Endothelial cell of umbilical vein (primary cell): ENCODE measurements around the gene EZR. TPM values are rescaled to one million over a fixed set of nuclear protein-coding genes. Genes with fewer than 3 reads are reported as not detected.

Experiments
- BruUV-seq: library from RNA; stranded (reverse); fragments of 400-500 nt; replicated peaks from 2 replicates; lab custom pipeline; 2021; lab: Mats Ljungman, UMichigan
- CTCF ChIA-PET: fragments of 300-600, 350-600 bp; sonication (Branson Sonifier 250); formaldehyde crosslinking; loops from one replicate; lab custom pipeline; 2021; ENCODE audit warnings: antibody characterized with exemption, inconsistent platforms; lab: Charles Lee
- POLR2A ChIA-PET: fragments of 300-600, 350-600 bp; sonication (Branson Sonifier 250); formaldehyde crosslinking; loops from one replicate; lab custom pipeline; 2021; ENCODE audit warnings: antibody characterized with exemption, inconsistent platforms; lab: Charles Lee
- DNase-seq: peaks from one replicate; pipeline ENCODE4 v3.0.0-alpha.2; 2011; ENCODE audit warnings: low read depth, low spot score
- FAIRE-seq: peaks from 2 replicates; lab custom pipeline; 2011; peaks lifted over from hg19 to GRCh38; lab: Jason Lieb, UNC
- H2AFZ ChIP-seq: 2 replicates; pipeline ENCODE4 v1.6.0; 2012; ENCODE audit warnings: low read depth, low read length, control low read depth, inconsistent platforms
- H3K27ac ChIP-seq: 2 replicates; pipeline ENCODE4 v1.5.1; 2011; ENCODE audit warnings: low read depth, mild to moderate bottlenecking, control low read depth, low read length, moderate library complexity; ENCODE audit not compliant: insufficient read depth
- H3K27me3 ChIP-seq, 2 experiments: 2 replicates each; pipeline versions ENCODE4 v1.6.0 to v1.6.1; 2011; ENCODE audit warnings: low read length in 2 of 2, mixed read lengths in 1 of 2; ENCODE audit not compliant: control insufficient read depth in 2 of 2, insufficient read depth in 2 of 2
- H3K36me3 ChIP-seq, 2 experiments: 2 replicates in 1 of 2; 3 replicates in 1 of 2; pipeline ENCODE4 v1.5.1; 2011; ENCODE audit warnings: low read length in 2 of 2, mild to moderate bottlenecking in 1 of 2, moderate library complexity in 1 of 2; ENCODE audit not compliant: control insufficient read depth in 2 of 2, insufficient read depth in 2 of 2; ENCODE audit errors: extremely low read depth in 1 of 2
- H3K4me1 ChIP-seq: 3 replicates; pipeline ENCODE4 v1.5.1; 2011; ENCODE audit warnings: mild to moderate bottlenecking, low read length; ENCODE audit not compliant: control insufficient read depth, insufficient read depth; ENCODE audit errors: extremely low read depth
- H3K4me2 ChIP-seq: 2 replicates; pipeline ENCODE4 v1.6.1; 2011; ENCODE audit warnings: low read length, control low read depth, mixed read lengths; ENCODE audit not compliant: insufficient read depth
- H3K4me3 ChIP-seq, 3 experiments: fragments of 200-600 bp in 1 of 3; sonication (generic), shearing (Covaris generic) in 1 of 3; replicated peaks in 1 of 3; 2 replicates each; pipeline ENCODE4 v1.5.1; 2011 to 2016; ENCODE audit warnings: control low read depth in 3 of 3, low read length in 3 of 3, mild to moderate bottlenecking in 2 of 3, inconsistent platforms in 1 of 3, low read depth in 1 of 3, moderate library complexity in 1 of 3; ENCODE audit not compliant: insufficient read depth in 1 of 3
- H3K79me2 ChIP-seq: 2 replicates; pipeline ENCODE4 v1.6.0; 2012; ENCODE audit warnings: low read length, inconsistent platforms; ENCODE audit not compliant: control insufficient read depth, insufficient read depth
- H3K9ac ChIP-seq: replicated peaks from 2 replicates; pipeline ENCODE3; 2011; ENCODE audit warnings: low read length, control low read depth; ENCODE audit not compliant: insufficient read depth; ENCODE audit errors: extremely low read depth
- H3K9me1 ChIP-seq: replicated peaks from 3 replicates; pipeline ENCODE4 v1.6.0; 2011; ENCODE audit warnings: mild to moderate bottlenecking, low read length; ENCODE audit not compliant: control insufficient read depth, insufficient read depth; ENCODE audit errors: extremely low read depth
- H3K9me3 ChIP-seq: replicated peaks from 2 replicates; pipeline ENCODE4 v1.5.1; 2012; ENCODE audit warnings: low read length, inconsistent platforms; ENCODE audit not compliant: control insufficient read depth, insufficient read depth
- H4K20me1 ChIP-seq: replicated peaks from 2 replicates; pipeline ENCODE3; 2011; ENCODE audit warnings: mild to moderate bottlenecking, low read length; ENCODE audit not compliant: control insufficient read depth, insufficient read depth; ENCODE audit errors: extremely low read depth
- CTCF ChIP-seq, 2 donors: IDR thresholded peaks; 1 replicate in 1 of 2; 2 replicates in 1 of 2; pipeline ENCODE4 v1.5.1; 2011; ENCODE audit warnings: low read length in 2 of 2, mild to moderate bottlenecking in 2 of 2, moderate library complexity in 2 of 2, control low read depth in 1 of 2, inconsistent platforms in 1 of 2, low read depth in 1 of 2; ENCODE audit not compliant: insufficient read depth in 1 of 2; ENCODE audit errors: extremely low read depth in 1 of 2
- EZH2 ChIP-seq: IDR thresholded peaks from 2 replicates; pipeline ENCODE4 v1.6.1; 2012; ENCODE audit warnings: borderline replicate concordance, low read depth, mild to moderate bottlenecking, moderate library complexity, low read length, inconsistent platforms; ENCODE audit not compliant: severe bottlenecking
- FOS ChIP-seq: IDR thresholded peaks from 2 replicates; pipeline ENCODE4 v1.6.1; 2011; ENCODE audit warnings: mild to moderate bottlenecking, low read length, moderate library complexity, borderline replicate concordance; ENCODE audit not compliant: insufficient read depth
- GATA2 ChIP-seq: IDR thresholded peaks from 2 replicates; pipeline ENCODE4 v1.7.0; 2011; ENCODE audit warnings: low read depth, mild to moderate bottlenecking, moderate library complexity, mixed read lengths, low read length; ENCODE audit not compliant: insufficient read length, insufficient read depth
- JUN ChIP-seq: IDR thresholded peaks from 2 replicates; pipeline ENCODE4 v1.6.1; 2011; ENCODE audit warnings: borderline replicate concordance, low read depth; ENCODE audit not compliant: insufficient read length, insufficient read depth
- MAX ChIP-seq: IDR thresholded peaks from 2 replicates; pipeline ENCODE4 v1.6.1; 2011; ENCODE audit not compliant: insufficient read depth, insufficient read length
- MYC ChIP-seq: IDR thresholded peaks from one replicate; pipeline ENCODE4 v1.6.1; 2011; ENCODE audit warnings: mild to moderate bottlenecking, low read depth, low read length
- POLR2A ChIP-seq: IDR thresholded peaks from 2 replicates; pipeline ENCODE4 v1.6.1; 2012; ENCODE audit warnings: low read depth, mild to moderate bottlenecking, control low read depth, low read length
- POLR2AphosphoS5 ChIP-seq: IDR thresholded peaks from 2 replicates; pipeline ENCODE4 v1.6.1; 2012; ENCODE audit warnings: low read depth, mild to moderate bottlenecking, control low read depth, low read length, moderate library complexity; ENCODE audit not compliant: insufficient read depth
- dilution Hi-C: fragments of 300-500 bp; cut with MboI; formaldehyde crosslinking; loops from one replicate; pipeline ENCODE4 v1.15.0; 2019; ENCODE audit warnings: low sequenced_read_pairs; ENCODE audit not compliant: extremely low pct_ligation_motif_present
- intact Hi-C: fragments of 100-400 bp; cut with micrococcal nuclease; formaldehyde crosslinking; loops from one replicate; pipeline ENCODE4 v1.10.0; 2022
- polyA plus RNA-seq, 4 experiments: library from polyadenylated mRNA; depleted of rRNA in 3 of 4; stranded (reverse) in 3 of 4; unstranded in 1 of 4; fragments of >200 nt; gene quantifications; 2 replicates each; pipeline versions ENCODE4 v1.2.1 to v1.2.3, GENCODE V29; 2011 to 2012; ENCODE audit warnings: missing spikeins in 1 of 4
- total RNA-seq: library from RNA; stranded (reverse); gene quantifications from 2 replicates; pipeline ENCODE4 v1.2.3, GENCODE V29; 2021

The EZR gene
- total and polyA plus RNA-seq, 2 donors (not counting 3 experiments of a cell fraction or from before 2014, with no cell fraction given): 58.5 to 108 TPM

GRCh38 chr6:158816803-158817727 lies 2.1 kb downstream of the EZR start:
- intact Hi-C loops: loop anchor here (1.0 to 2.0 kb wide), 3 partner anchors 18 to 111 kb away; no protein-coding TSS in a partner anchor
- no peaks in the 10 kb centered on the region for H4K20me1 ChIP-seq
- POLR2A ChIA-PET: interaction anchor here (1.1 kb wide), 1 partner anchor 13 kb away, joined by 4 read pairs; no protein-coding TSS in a partner anchor
- H3K4me2 ChIP-seq: peak overlapping the region; percentile 80
- H2AFZ ChIP-seq: peak overlapping the region; percentile 28
- H3K4me1 ChIP-seq: peaks cover 16% of the 10 kb centered on the region
- H3K9me3 ChIP-seq: no peaks in the 10 kb centered on the region
- dilution Hi-C loops: no loop called here
- peaks cover 60% of the 10 kb centered on the region for H3K79me2 ChIP-seq
- no peaks in the 10 kb centered on the region for H3K27me3 ChIP-seq
- CTCF ChIA-PET: interaction anchor here (0.6 kb wide), 1 partner anchor 157 kb away, joined by 3 read pairs; no protein-coding TSS in a partner anchor
- BruUV-seq: no TSS peak
- no peaks in the 10 kb centered on the region for H3K9me1 ChIP-seq
- peak; percentile 94 for FAIRE-seq
- no peak for TF ChIP-seq POLR2A
- TF ChIP-seq EZH2: no peak
- TF ChIP-seq FOS: no peak
- no peak for TF ChIP-seq JUN
- no peak for TF ChIP-seq MAX
- no peak for TF ChIP-seq POLR2AphosphoS5
- TF ChIP-seq GATA2: no peak
- no peak for TF ChIP-seq MYC
- TF ChIP-seq CTCF (IDR thresholded peaks at IDR 0.05; ENCODE audit: extremely low read depth in 1 of 2, insufficient read depth in 1 of 2, low read depth in 1 of 2, low read length in 2 of 2): no peak
- H3K9ac ChIP-seq: peak overlapping the region; percentile 71
- DNase-seq: peak; percentile 66
- peak overlapping the region; percentile 27 for H3K27ac ChIP-seq
- peak overlapping the region; percentile 75 to 98 (median 84) for H3K4me3 ChIP-seq
- H3K36me3 ChIP-seq: peaks cover 0 to 4% of the 10 kb centered on the region in 2 experiments
